HTERT RPE-1 (cell line): ENCODE results near the gene MMP17.

Source experiments
- in situ Hi-C: fragments of 300-500 bp; cut with MboI; formaldehyde crosslinking; loops from 4 replicates; pipeline ENCODE4 v1.14.3; 2020; ENCODE audit warnings: low sequenced_read_pairs

MMP17 gene

DNA sequence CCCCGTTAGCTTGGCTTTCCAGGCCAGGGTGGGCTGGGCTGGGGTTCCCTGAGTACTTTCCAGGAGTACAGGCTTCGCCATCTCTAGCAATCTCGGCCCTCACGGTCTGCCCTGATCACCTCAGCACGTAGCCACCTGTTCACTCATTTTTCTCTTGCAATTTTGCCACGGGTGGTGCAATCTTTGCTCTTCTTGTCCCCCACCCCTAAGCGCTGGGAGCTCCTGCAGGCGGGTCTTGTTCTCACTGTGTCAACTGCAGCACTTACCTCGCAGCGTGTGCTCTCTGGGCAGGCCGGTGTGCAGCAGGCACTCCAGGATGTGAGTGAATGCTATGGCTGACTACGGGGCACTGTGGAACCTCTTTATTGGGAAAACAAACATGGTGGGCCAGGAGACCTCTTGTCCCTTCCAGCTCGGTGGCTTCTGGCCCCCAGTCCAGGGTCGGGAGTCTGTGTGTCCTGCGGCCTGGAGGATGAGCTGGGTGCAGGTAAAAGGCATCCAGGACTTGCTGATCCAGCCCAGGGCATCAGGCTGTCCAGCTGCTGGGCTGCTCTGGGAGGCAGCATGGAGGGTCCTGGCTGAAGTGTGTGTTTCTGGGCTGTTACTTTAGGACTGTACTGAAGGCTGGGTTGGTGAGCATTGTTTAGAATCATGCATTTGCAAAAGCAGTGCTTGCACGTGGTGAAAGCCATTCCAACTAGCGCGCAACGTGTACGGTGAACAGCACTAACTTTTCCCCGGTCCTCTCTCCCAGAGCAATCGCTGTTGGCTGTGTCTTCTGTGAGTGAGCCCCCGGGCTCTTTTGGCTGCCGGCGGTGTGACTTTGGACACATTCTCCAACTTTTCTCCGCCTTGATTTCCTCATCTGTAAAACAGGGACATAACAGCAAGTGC lies 64.8 kb downstream of the MMP17 start:
- in situ Hi-C loops = no loop called here

DNA sequence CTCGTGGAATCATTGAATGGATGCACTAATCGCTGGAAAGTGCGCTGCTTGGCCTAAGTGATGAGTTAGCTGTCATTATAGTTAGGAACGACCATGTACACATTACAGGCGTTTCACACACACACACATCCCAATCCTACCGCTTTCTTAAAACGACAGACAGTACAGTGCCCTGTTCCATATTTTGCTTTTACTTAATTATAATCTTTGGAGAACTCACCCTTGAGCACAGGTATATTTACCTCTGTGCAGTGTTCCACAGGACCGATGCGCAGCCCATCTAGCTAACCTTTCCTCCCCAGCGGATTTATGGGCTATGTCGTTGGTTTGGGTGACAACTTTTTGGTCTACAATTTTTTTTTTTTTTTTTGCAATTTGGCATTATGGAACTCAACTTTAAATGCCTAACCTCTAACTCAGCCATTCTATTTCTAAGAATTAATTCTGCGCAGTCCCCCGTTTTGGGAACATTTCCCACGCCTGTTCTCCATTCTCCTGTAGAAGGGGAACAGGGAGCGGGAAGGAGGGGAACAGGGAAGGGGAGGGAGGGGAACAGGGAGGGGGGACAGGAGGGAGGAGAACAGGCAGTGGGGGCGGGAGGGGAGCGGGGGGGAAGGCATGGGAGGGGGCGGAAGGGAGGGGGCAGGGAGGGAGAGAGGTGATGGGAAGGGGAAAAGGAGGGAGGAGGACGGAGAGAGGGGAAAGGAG lies 65.6 kb downstream of the MMP17 start:
- in situ Hi-C loops = no loop called here

DNA sequence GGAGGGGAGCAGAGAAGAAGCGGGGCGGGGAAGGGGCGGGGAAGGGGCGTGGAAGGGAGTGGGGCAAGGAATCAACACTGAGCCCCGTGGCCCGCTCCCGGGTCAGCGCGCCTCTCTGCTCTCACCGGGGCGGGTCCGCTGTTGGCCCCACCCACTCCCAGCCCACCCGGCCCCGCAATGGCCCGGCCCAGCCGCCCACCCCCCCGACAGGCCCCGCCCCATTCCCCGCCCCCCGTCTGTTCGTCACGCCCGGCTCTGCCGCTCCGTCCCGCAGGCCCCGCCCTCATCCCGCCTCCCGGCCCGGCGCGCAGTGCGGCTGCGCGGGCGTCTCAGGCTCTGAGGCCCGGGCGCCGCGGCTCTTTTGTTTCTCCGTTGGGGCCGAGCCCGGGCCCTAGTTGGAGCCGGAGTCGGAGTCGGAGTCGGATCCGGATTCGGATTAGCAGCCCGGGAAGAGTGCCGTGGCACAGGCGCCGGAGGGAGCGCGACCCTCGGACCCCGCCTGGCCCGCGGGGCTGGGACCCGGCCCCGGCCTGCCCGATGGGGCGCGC lies 66.2 kb downstream of the MMP17 start, which contains the start of gene ULK1:
TSS of gene ULK1 (plus strand) at position 310 of the 548 bp plus-strand sequence. CDS start 380 bp downstream, outside the sequence.
- in situ Hi-C loops = no loop called here

DNA sequence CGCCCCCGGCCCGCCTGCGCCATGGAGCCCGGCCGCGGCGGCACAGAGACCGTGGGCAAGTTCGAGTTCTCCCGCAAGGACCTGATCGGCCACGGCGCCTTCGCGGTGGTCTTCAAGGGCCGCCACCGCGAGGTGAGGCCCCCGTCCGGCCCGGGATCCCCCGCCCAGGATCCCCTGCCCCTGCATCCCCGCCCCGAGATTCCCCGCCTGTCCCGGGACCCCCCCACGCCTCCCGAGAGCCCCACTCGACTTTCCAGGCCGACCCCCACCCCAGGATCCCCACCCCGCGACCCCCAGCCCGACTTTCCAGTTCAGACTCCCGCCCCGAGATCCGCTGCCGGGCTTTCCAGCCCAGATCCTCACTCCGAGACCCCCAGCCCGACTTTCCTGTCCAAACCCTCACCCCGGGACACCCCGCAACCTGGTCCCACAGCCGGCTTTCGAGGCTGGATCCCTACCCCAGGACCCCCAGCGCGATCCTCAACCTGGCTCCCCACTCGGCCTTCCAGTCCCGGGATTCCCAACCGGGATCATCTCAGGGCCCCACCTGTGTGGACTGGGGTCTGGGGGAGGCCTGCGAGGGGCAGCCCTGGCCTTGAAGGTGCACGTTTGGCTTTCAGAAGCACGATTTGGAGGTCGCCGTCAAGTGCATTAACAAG lies 66.9 kb downstream of the MMP17 start:
- in situ Hi-C loops = no loop called here

DNA sequence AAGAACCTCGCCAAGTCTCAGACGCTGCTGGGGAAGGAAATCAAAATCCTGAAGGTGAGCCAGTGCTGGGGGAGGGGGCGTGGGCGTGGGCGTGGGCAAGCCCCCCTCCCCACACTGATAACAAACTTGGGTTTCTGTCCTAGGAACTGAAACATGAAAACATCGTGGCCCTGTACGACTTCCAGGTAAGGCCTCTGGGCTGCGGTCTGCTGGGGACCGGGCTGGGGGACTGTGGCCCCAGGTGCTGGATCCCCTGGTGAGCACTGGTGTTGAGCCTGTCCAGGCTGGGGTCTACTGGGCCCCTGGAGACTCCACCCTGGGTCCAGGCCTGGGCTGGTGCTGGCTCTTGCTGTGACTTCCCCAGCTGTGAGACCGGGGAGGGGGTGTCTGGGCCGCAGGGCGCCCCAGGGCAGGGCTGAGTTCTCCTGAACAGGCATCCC lies 67.5 kb downstream of the MMP17 start:
- in situ Hi-C loops = no loop called here

DNA sequence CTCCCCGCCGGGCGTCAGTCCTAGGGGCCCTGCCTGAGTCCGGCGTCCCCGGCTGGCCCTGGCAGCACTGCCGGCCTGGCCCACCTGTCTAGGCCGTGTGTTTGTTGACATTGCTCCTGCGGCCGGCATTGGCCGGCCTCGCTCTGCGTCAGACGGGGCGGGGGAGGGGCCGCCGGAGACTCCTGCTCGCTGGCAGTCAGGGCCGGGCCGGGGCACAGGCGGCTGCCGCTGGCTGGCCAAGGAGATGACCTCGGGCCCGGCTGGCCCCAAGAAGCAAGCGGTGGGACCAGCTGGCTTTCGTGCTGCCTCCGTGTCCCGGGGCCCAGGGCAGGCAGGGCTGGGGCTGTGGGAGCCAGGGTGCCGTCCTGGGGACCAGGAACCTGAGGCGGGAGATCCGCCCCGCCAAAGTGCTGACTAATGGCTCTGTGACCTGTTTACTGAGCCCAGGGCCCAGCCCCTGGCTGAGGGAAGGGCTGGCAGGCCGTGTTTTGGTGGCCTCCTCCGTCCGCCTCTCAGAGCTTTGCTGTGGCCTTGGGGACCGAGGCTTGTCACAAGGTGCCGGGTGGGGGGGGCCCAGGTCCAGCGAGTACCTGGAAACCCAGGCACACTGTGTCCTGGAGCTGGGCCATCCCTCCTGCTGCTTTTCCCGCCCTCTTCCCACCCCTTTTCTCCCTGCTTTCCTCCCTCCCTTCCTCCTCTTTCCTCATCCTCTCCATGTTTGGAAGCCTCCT lies 68.1 kb downstream of the MMP17 start:
- in situ Hi-C loops = no loop called here

DNA sequence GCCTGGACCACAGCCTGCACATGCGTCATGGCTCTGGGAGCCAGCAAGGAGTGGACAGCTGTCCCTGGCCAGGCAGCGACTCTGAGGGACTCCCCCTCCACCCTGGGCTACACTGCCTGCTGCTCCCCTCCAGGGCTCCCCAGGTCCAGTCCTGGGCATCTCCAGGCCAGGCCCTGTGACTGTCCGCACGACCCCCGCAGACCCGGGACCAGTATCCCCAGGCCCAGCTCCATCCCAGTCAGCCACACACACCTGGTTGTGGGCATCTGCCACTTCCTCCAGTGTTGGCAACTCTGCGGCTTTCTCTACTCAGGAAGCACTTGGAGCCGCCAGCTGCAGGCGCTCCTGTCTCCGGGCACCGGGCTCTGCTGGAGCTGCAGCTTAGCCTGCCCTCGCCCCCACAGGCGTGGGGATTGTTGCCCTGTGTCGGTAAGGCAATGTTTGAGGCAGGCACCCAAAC lies 68.6 kb downstream of the MMP17 start:
- in situ Hi-C loops = no loop called here

DNA sequence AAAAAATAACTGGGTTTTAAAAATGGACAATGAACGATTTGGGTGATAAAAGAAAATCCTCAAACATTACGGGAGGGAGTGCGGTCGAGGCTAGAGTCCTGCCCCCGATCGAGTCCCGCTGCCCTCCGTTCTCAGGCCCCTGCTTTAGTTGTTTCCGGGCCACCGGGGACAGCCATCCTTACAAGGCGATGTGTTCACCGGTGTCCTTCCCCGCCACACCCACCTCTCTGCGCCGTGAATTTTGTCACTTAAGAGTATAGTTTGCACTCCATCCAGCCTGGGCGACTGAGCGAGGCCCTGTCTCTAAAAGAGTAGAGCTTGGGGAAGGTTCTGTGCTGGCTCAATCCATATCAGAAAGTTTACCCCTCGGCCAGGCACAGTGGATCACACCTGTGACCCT lies 69.1 kb downstream of the MMP17 start:
- in situ Hi-C loops = no loop called here

DNA sequence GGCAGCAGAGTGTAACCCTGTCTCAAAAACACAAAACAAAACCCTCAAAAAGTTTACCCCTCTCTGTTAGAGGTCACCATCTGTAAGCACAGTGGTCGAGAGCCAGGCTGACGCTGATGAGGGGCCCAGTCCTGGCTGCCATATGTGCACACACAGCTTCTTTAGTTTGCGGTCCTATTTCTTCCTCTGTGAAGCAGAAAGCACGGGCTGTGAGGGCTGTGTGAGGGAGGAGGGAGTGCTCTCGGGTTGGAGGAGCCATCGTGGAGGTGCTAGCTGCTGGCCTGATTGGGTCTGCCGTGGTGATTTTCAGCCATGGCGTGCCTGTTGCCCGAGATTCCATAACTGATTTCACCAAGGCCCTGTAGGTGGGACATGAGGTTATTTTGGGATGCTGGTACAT lies 69.7 kb downstream of the MMP17 start:
- in situ Hi-C loops = no loop called here

DNA sequence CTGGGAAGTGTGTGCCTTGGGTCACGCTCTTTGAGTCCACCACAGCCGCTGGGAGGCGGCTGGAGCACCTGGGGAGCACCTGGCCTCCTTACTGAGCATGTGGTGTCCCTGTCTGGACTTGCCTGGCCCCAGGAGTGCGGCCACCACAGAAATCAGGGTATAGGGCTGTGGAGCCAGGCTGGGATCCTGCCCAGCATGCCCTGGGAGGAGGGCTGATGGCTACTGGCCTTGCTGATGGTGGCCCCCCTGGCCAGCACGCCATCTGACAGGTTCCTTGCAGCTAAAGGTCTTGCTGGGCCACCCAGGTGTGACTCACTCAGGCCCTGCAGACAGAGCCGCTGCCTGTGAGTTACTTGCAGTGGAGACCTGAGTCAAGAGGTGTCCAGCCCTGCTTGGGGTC lies 72.2 kb downstream of the MMP17 start:
- in situ Hi-C loops = no loop called here
